SK-N-MC (cell line): ENCODE data around the gene ANO6.

Experiments
- EZH2 ChIP-seq: fragments of 200-600 bp; sonication (generic); IDR thresholded peaks from one replicate; pipeline ENCODE4 v1.6.1; 2017; ENCODE audit warnings: antibody characterized with exemption
- FOXP2 ChIP-seq: optimal IDR thresholded peaks from 2 replicates; pipeline ENCODE3; 2011; ENCODE audit warnings: mild to moderate bottlenecking, moderate library complexity; ENCODE audit not compliant: insufficient read depth; ENCODE audit errors: extremely low read length, control extremely low read depth
- POLR2AphosphoS5 ChIP-seq: IDR thresholded peaks from 2 replicates; pipeline ENCODE4 v1.6.1; 2012; ENCODE audit warnings: mild to moderate bottlenecking, low read depth, low read length, borderline replicate concordance

- no peak for TF ChIP-seq POLR2AphosphoS5
- no peak for TF ChIP-seq EZH2
- TF ChIP-seq FOXP2 = no peak
Observed at GRCh38 chr12:45418520-45418919, 202.6 kb downstream of the ANO6 start.
